ENCODE data around the gene ZNF385A.

DNA sequence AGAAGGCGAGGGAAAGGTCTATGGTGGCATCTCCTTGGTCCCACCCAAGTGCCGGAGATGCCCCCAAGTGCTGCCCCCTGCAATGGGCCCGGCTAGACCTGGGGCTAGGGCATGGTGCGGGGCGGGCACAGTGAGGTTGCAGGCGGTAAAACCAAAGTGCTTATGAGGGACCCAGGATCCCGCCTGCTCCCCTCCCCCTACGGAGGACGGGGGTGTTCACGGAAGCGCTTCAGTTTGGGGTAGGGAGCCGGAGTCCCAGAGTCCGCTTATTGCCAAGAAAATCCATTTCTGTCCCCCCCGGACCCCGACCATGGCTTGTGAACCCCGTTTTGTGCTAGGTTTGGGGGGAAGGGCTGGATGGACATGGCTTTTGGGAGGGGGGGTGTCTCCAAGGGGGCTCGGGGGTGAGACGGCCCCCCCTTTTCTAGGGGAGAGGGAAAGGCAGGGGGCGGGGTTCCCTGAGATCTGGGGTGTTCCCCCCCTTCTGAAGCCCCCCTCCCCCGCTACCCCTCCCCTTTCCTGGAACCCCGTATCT is 14.9 kb downstream of the ZNF385A start:
- TF ChIP-seq CTCF (IDR thresholded peaks at IDR 0.05 in 4 of 5, conservative IDR thresholded peaks at IDR 0.05 in 1 of 5): no peak
- no peak for TF ChIP-seq POLR2A (IDR thresholded peaks at IDR 0.05)
